Endometrium (tissue), 2 donors: ENCODE measurements around the gene CAMK1D.

Experiments used
- FAIRE-seq: peaks from 2 replicates; lab custom pipeline; 2012; peaks lifted over from hg19 to GRCh38; lab: Jason Lieb, UNC
- donor health status: control.
- donor health status: control.

The CAMK1D gene

GRCh38 chr10:12769323-12770044 lies 420.1 kb downstream of the CAMK1D start:
- FAIRE-seq: no peak

- no peak for FAIRE-seq
Observed at GRCh38 chr10:12771981-12772760, 422.8 kb downstream of the CAMK1D start.

GRCh38 chr10:12772797-12773587 lies 423.6 kb downstream of the CAMK1D start:
- FAIRE-seq: no peak

- FAIRE-seq: no peak
Observed at GRCh38 chr10:12774204-12774894, 425.0 kb downstream of the CAMK1D start.

GRCh38 chr10:12777840-12778585 lies 428.7 kb downstream of the CAMK1D start:
- FAIRE-seq: no peak

- no peak for FAIRE-seq
Observed at GRCh38 chr10:12780634-12781601, 431.6 kb downstream of the CAMK1D start.

GRCh38 chr10:12781976-12782375 lies 432.6 kb downstream of the CAMK1D start:
- no peak for FAIRE-seq

GRCh38 chr10:12782537-12782936 lies 433.2 kb downstream of the CAMK1D start:
- FAIRE-seq: no peak

GRCh38 chr10:12783293-12783692 lies 433.9 kb downstream of the CAMK1D start:
- no peak for FAIRE-seq

- no peak for FAIRE-seq
Observed at GRCh38 chr10:12784646-12785045, 435.3 kb downstream of the CAMK1D start.

- FAIRE-seq: no peak
Observed at GRCh38 chr10:12785415-12785831, 436.1 kb downstream of the CAMK1D start.

GRCh38 chr10:12787297-12787696 lies 437.9 kb downstream of the CAMK1D start:
- no peak for FAIRE-seq

GRCh38 chr10:12788277-12788676 lies 438.9 kb downstream of the CAMK1D start:
- FAIRE-seq: no peak

- no peak for FAIRE-seq
Observed at GRCh38 chr10:12790270-12790669, 440.9 kb downstream of the CAMK1D start.

- no peak for FAIRE-seq
Observed at GRCh38 chr10:12791728-12792127, 442.4 kb downstream of the CAMK1D start.

GRCh38 chr10:12792889-12793556 lies 443.7 kb downstream of the CAMK1D start:
- FAIRE-seq: no peak

- FAIRE-seq: no peak
Observed at GRCh38 chr10:12795315-12796110, 446.2 kb downstream of the CAMK1D start.

- FAIRE-seq: no peak
Observed at GRCh38 chr10:12796401-12797160, 447.2 kb downstream of the CAMK1D start.
